Iris pigment epithelial cell (primary cell): ENCODE data around the gene MAP4.

Experiments
- DNase-seq: peaks from one replicate; pipeline ENCODE4 v3.0.0-alpha.2; 2011; ENCODE audit warnings: low read depth

Gene MAP4

GRCh38 chr3:47863391-47864128 lies 152.7 kb downstream of the MAP4 start:
- no peak for DNase-seq

- no peak for DNase-seq
Measured at GRCh38 chr3:47859956-47860605, 156.1 kb downstream of the MAP4 start.

GRCh38 chr3:47857151-47857550 lies 159.1 kb downstream of the MAP4 start:
- DNase-seq = no peak

- no peak for DNase-seq
Measured at GRCh38 chr3:47856669-47857068, 159.5 kb downstream of the MAP4 start.

GRCh38 chr3:47855461-47856383 lies 160.5 kb downstream of the MAP4 start:
- no peak for DNase-seq

GRCh38 chr3:47854720-47855455 lies 161.3 kb downstream of the MAP4 start:
- no peak for DNase-seq

GRCh38 chr3:47854267-47854666 lies 161.9 kb downstream of the MAP4 start:
- DNase-seq = no peak

- no peak for DNase-seq
Measured at GRCh38 chr3:47852604-47853602, 163.3 kb downstream of the MAP4 start.

- DNase-seq = no peak
Measured at GRCh38 chr3:47851888-47852603, 164.2 kb downstream of the MAP4 start.

GRCh38 chr3:47850564-47851410 lies 165.4 kb downstream of the MAP4 start:
- no peak for DNase-seq

GRCh38 chr3:47849699-47850563 lies 166.3 kb downstream of the MAP4 start:
- DNase-seq = peak; percentile 50

- DNase-seq = no peak
Measured at GRCh38 chr3:47849186-47849698, 167.0 kb downstream of the MAP4 start.

GRCh38 chr3:47848599-47849117 lies 167.6 kb downstream of the MAP4 start:
- DNase-seq = no peak

- DNase-seq = no peak
Measured at GRCh38 chr3:47847801-47848518, 168.3 kb downstream of the MAP4 start.

- DNase-seq = no peak
Measured at GRCh38 chr3:47847260-47847659, 169.0 kb downstream of the MAP4 start.

GRCh38 chr3:47846880-47847248 lies 169.4 kb downstream of the MAP4 start:
- DNase-seq = no peak
